RWPE2 (cell line): ENCODE data around the gene ALAS2.
"Not testable (repeated sequence)": the region's sequence is repeated elsewhere in the genome, so short reads cannot be mapped to it uniquely, and the experiment has no call there.

Source experiments
- ATAC-seq: fragments of 200-7000 bp; cut with Tn5 transposase; 3 replicates; pipeline ENCODE4 v1.9.1; 2021; ENCODE audit warnings: low read depth
- DNase-seq: peaks from one replicate; pipeline ENCODE4 v3.0.0-alpha.2; 2020; ENCODE audit warnings: low spot score
- H3K27ac ChIP-seq: fragments of 450-650 bp; 2 replicates; pipeline ENCODE4 v1.5.1; 2017; ENCODE audit warnings: mild to moderate bottlenecking; ENCODE audit not compliant: poor library complexity, severe bottlenecking
- H3K27me3 ChIP-seq: fragments of 250-450 bp; sonication (Bioruptor Pico); 2 replicates; pipeline ENCODE4 v1.5.1; 2021; ENCODE audit warnings: mild to moderate bottlenecking, moderate library complexity; ENCODE audit not compliant: insufficient read depth, poor library complexity, severe bottlenecking
- H3K36me3 ChIP-seq: fragments of 250-450 bp; sonication (Bioruptor Pico); 2 replicates; pipeline ENCODE4 v1.5.1; 2020; ENCODE audit warnings: low read depth, mild to moderate bottlenecking, moderate library complexity
- H3K4me1 ChIP-seq: fragments of 250-450 bp; sonication (Bioruptor Pico); 2 replicates; pipeline ENCODE4 v1.5.1; 2021; ENCODE audit warnings: mild to moderate bottlenecking, moderate library complexity; ENCODE audit not compliant: insufficient read depth, poor library complexity, severe bottlenecking
- H3K4me3 ChIP-seq: fragments of 250-450 bp; sonication (Bioruptor Pico); 2 replicates; pipeline ENCODE4 v1.5.1; 2021; ENCODE audit warnings: mild to moderate bottlenecking, moderate library complexity; ENCODE audit not compliant: severe bottlenecking
- H3K9me3 ChIP-seq: fragments of 250-450 bp; sonication (Bioruptor Pico); 2 replicates; pipeline ENCODE4 v1.5.1; 2021; ENCODE audit warnings: mild to moderate bottlenecking, moderate library complexity; ENCODE audit not compliant: severe bottlenecking
- TF ChIP-seq, protein P1 (sequence below): fragments of 450-650 bp; IDR thresholded peaks from one replicate; pipeline ENCODE4 v1.5.1; 2017; ENCODE audit warnings: mild to moderate bottlenecking, moderate library complexity; ENCODE audit not compliant: poor library complexity, severe bottlenecking

Gene ALAS2

DNA sequence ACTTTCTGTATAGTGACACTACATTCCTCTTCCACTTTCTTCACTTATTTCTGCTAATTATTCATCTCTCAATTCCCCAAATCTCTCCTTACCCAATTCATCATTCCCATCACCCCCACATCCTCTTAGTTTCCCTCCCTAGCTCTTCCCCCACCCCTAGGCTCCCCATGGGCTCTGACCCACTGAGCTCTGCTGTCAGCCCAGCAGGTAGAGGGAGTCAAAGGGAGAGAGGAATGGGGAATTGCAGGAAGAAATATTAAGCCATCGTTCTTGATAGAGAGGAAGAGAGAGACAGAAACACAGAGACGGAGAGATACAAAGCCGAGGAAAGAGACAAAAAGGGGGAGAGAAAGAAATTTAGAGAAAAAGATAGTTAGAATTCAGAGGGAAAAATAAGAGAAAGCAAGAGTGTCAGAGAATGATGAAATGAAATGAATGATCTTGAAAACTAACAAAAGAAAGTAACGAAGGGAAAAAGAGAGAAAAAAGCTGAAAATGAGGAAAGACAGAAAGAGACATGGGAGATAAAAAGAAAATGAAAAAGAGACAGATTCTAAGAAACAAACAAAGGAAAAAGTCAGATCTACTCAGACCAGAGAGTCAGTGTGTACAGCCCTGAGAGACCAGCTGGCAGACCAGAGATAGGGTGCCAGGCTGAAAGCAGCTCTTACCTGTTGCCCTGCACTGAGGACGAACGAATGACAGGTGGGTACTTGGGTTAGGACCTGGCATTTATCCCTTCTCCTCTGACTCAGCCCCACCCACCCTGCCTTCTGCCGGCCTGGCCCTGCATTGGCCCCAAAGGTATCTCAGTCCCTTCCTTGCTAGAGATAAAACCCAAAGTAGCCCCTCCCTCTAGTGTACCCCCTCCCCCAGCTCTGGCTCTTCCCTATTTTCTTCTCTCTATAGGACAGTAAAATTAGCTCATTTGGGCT is at the start of gene ALAS2:
ALAS2 (minus strand) TSS at position 707 of the 935 bp plus-strand sequence. CDS start 4,977 bp downstream, outside the sequence.
- Histone ChIP-seq H3K9me3 (no peaks in the 10 kb centered on the region), H3K4me3 (no peak within 1 kb of the TSS), H3K27me3 (no peaks in the 10 kb centered on the region)

DNA sequence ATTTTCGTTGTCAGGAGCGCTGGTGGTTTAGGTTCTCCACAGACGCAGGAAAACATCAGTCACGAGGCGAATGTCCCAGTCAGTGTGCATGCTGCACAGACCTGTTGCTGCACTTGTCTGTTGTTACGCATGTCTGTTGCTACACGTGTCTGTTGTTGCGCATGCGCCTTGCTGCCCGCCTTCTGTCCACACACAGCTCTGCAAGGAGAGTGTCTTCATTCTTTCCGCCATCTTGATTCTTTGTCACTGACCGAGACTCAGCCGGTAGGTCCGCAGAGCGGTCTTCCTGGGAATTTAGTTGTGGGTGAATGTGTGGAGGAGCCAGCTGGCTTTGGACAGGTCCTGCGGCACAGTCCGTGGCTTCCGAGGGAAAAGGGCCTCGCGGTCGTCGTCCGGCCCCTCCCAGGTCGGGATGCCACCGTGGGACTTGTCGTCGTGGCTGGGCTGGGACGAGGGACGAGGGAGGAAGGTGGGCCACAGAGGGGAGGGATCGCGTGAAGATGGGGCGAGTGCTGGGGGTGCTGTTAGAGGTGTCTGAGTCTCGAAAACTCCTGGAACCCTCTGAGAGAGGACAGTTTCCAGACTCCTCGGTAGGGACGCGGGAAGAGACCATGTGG is 44.2 kb upstream of the ALAS2 start, which contains the start of gene PAGE2B:
PAGE2B (plus strand) TSS at position 180 of the 617 bp plus-strand sequence. CDS start 1,012 bp downstream, outside the sequence.
- Histone ChIP-seq H3K27me3 (no peaks in the 10 kb centered on the region), H3K4me3 (no peak within 1 kb of the TSS), H3K27ac (no peak within 1 kb of the TSS), H3K4me1 (no peaks in the 10 kb centered on the region), H3K36me3 (no peaks in the 10 kb centered on the region), H3K9me3 (no peaks in the 10 kb centered on the region)
- ATAC-seq, result no peak
- no peak for DNase-seq
- TF ChIP-seq, protein P1, sequence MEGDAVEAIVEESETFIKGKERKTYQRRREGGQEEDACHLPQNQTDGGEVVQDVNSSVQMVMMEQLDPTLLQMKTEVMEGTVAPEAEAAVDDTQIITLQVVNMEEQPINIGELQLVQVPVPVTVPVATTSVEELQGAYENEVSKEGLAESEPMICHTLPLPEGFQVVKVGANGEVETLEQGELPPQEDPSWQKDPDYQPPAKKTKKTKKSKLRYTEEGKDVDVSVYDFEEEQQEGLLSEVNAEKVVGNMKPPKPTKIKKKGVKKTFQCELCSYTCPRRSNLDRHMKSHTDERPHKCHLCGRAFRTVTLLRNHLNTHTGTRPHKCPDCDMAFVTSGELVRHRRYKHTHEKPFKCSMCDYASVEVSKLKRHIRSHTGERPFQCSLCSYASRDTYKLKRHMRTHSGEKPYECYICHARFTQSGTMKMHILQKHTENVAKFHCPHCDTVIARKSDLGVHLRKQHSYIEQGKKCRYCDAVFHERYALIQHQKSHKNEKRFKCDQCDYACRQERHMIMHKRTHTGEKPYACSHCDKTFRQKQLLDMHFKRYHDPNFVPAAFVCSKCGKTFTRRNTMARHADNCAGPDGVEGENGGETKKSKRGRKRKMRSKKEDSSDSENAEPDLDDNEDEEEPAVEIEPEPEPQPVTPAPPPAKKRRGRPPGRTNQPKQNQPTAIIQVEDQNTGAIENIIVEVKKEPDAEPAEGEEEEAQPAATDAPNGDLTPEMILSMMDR, result no peak

More for the DNA sequence above, at the start of gene ALAS2:
- Histone ChIP-seq H3K27ac (no peak within 1 kb of the TSS), H3K36me3 (no peaks in the 10 kb centered on the region), H3K4me1 (no peaks in the 10 kb centered on the region)
- DNase-seq (no peak), ATAC-seq (no peak)
- TF ChIP-seq, protein P1, result no peak

- no peak overlapping the region for H3K4me3 ChIP-seq
- no peaks in the 10 kb centered on the region for H3K4me1 ChIP-seq
- DNase-seq (no peak), ATAC-seq (no peak)
- no peaks in the 10 kb centered on the region for H3K9me3 ChIP-seq
- no peak overlapping the region for H3K27ac ChIP-seq
- no peaks in the 10 kb centered on the region for H3K27me3 ChIP-seq
- H3K36me3 ChIP-seq, result no peaks in the 10 kb centered on the region
- TF ChIP-seq, protein P1, result no peak
Measured at GRCh38 chrX:55072286-55072685, 41.5 kb upstream of the ALAS2 start.

- not testable (repeated sequence) for DNase-seq, H3K4me1 ChIP-seq, H3K36me3 ChIP-seq, H3K9me3 ChIP-seq, H3K27ac ChIP-seq, ATAC-seq, H3K4me3 ChIP-seq, H3K27me3 ChIP-seq
Measured at GRCh38 chrX:55067180-55067579, 36.4 kb upstream of the ALAS2 start.

- H3K9me3 ChIP-seq, result no peaks in the 10 kb centered on the region
- TF ChIP-seq, protein P1, result peak; percentile 76
- DNase-seq, result no peak
- no peak overlapping the region for H3K27ac ChIP-seq
- H3K27me3 ChIP-seq, result no peaks in the 10 kb centered on the region
- 0 out of 3 replicates have a peak, but pooled peaks have one; percentile 52 for ATAC-seq
- no peak overlapping the region for H3K4me3 ChIP-seq
- no peaks in the 10 kb centered on the region for H3K4me1 ChIP-seq
- H3K36me3 ChIP-seq, result no peaks in the 10 kb centered on the region
Measured at GRCh38 chrX:55057675-55058249, 27.0 kb upstream of the ALAS2 start.
